Activated CD4-positive, alpha-beta T cell treated with anti-CD3 and anti-CD28 coated beads, Interleukin-2, Interleukin-4, amounts not matched to agents 100 ng/mL and 50 ng/mL, durations not matched to agents 16 hours and 8 hours (primary cell): ENCODE measurements around the gene TLCD5.

Experiments
- DNase-seq: peaks from one replicate; pipeline ENCODE4 v3.0.0-alpha.2; 2020; ENCODE audit warnings: low spot score

The TLCD5 gene

DNA sequence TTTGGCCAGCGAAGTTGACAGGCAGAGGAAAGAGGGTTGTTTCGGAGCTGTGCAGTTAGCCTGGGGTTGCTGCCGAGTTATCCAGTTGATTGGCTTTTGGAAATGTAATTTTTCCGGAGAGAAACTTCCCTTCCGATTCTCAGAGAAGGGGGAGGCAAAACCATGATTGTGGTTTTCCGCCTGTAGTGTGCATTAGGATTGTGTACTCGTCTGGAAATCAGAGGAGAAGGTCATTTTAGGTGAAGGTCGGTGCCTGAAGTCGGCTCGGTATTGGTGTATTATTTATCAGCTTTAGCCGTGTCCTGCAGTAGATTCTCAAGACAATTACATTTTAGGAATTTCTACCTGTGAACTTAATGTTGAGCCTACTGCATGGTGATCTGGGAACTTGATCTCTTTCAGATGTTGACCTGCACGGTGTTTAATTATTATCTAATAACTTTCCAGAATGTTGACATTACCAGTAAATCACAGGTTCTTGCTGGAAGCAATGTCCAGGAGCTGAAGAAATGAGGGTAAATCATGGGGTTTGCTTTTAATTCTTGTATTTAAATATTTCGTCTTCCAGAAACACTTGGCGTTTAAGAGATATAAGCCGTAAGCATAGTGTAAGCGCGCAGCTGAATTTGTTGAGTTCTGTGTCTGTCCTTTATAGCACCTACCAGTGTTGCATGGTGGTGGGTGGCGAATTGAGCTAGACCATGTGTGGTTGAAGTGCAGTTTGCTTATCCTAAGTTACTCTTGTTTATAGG is 12.4 kb downstream of the TLCD5 start:
- no peak for DNase-seq

DNA sequence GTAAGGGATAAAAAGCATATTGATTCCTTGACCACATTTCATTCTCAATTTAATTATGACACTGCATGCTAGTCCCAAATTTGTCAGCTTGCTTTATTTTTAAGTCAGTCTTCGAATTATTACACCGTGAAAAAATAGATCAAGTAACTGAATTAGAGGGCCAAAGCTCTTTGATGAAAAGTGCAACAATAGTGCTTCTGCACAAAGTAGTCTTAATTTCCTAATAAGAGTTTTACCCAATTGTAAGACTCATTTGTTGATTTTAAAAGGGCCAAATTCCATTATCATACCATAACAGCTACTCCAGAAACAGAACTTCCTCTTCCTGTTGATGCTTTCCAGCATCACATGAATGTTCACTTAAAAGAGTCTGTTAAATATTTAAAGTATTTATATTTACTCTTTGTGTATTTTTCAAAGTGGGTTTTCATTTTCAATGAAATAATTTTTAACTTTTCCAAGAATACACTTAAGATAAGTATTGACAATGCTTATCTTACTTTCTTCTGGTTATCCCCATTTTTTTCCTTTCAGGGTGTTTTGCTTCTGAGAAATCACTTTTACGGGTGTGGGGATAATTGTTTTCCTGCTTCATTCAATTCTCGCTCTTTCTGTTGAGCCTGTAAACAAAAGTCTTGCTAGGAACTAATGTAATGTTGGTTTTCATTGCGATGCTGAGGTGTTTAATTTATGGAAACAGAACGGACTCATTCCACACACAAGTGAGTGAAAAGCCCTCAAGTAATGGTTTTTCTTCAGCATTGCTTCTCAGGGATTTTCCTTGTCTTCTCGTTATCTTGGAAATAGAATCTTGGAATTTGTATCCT is 13.2 kb downstream of the TLCD5 start:
- DNase-seq, result no peak

DNA sequence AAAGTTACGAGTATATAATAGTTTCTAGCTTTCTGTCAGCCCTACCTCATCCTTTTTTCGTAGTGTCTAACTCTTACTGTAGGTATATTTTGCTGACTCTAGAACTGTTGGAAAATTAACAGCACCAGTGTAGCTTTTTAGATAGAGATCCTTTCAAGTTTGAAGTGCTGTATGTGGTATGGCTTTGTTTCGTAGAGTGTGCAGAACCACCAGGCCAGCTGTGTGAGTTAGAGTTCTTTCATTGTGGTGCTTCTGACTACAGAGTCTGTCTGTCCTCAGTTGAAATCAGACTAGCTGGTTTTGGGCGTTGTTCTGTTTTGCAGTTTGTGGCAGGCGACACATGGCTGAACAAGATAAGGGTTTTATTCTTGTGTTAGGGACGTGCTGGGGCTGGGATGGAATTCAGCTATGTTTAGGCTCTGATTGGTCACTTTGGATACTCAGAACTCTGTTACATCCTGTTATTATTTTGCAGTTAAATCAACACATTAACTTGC is 14.3 kb downstream of the TLCD5 start:
- no peak for DNase-seq

DNA sequence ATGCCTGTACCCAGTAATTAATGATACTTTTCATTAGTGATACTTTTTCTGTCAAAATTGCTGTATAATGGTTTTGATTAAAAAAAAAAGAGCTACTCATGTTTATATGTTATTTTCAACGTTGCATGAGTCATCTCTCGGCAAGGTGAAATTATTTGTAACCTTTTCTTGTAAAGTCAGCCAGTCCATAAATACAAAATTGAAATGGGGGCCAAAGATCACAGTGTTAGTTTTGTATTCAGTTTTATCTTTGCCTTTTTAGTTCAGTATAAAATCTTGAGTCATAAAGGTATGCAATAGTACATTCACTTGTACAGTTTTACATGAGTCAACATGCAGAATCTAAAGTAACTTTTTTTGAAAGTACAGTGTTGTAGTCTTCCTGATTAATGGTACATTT is 15.4 kb downstream of the TLCD5 start:
- DNase-seq, result no peak

DNA sequence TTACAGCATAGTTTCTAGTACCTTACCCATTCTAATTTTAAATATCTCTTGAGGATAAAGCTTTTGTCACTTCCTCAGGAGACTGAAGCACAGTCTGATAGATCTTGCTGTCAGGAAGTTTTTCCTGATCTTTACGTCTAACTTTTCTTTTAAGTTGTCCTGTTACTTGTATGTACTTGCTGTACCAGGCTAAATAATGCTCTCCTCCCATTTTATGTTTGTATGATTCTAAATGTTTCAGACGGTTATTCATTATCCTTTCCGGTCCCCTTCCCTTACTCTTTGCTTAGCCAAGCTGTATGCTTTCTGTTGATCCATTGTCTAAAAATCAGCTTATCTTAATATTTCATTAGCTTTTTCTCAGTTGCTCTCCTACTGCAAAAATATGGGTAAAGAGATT is 17.1 kb downstream of the TLCD5 start:
- no peak for DNase-seq

DNA sequence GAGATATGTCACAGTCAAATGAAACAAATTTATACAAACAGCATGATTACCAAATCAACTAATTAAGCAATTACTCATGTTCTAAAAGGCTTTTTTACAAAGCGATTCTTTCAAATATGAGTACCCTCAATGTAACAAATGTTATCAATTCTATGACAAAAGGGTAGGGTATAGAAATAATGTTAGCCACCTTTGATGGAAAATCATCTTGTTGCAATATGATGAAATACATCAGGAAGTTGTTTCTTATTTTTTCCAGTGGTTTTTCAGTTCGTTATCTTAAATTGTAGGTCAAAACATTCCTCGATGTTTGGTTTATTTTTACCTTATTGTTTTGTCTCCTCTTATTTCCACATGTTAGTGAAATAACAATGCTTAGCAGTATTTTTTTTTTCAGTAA is 17.6 kb downstream of the TLCD5 start:
- DNase-seq, result no peak

DNA sequence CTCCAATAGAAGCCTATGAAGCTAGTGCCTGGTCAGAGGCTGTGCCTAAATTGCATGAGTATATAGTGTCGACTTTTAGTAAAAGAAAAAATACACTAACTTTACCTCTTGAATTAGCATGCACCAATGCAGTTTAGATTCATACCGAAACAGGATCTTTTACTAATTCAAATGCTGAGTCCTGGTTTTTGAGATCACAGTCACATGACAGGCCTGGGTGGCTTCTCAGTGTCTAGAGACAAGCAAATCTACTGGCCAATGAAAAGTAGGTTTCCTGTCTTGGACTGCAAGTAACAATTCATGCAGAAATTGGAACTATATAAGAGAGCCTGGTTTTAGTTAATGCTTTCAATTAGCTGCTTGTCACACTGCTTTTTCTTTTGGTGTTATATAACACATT is 18.3 kb downstream of the TLCD5 start:
- DNase-seq, result peak; percentile 47

DNA sequence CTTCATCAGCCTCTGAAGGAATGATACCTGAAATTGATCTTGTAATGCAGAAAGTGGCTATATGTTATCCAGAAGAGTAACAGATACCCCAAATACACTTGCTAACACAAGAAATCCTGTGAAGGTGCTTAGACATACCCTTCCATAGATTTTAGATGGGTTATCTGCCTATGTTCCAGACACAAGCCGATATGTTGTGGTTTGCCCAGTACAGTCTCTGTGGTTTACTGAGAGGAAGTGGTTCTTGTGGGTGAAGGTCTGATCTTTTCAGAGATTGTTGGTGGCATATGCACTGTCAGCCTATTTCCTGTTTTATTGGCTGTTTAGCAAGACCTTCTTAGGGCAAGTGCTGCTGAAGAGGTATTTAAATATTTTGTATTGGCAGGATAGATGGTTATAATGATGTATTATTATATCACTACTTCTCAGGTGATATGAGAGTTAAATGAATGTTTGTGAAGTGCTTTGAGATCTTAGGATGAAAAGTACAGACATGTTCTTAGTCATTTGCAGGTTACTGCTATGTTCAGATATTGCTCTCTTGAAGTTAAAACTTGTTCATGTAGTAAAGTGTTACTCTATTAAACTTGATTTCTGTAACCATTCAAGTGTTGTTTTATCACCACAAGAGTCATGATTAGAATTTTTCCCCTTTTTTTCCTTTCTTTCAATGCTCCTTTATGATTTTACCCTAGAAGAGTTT is 19.4 kb downstream of the TLCD5 start:
- DNase-seq, result peak; percentile 87

DNA sequence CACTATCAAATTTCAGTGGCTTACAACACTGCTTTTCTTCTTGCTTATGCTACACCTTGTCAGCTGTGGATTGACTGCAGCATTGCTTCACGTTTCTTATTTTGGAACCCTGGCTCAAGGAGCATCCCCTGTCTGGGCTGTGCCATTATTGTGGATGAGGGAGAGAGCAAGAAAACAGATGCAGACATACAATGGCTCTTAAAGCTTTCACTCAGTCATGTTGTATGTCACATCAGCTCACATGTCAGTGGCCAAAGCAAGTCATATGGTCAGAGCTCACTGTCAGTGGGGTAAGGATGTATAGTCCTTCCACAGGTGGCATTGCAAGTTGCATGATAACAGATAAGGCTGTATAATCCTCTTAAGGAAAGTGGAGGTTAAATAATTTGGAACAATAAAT is 21.1 kb downstream of the TLCD5 start:
- no peak for DNase-seq

DNA sequence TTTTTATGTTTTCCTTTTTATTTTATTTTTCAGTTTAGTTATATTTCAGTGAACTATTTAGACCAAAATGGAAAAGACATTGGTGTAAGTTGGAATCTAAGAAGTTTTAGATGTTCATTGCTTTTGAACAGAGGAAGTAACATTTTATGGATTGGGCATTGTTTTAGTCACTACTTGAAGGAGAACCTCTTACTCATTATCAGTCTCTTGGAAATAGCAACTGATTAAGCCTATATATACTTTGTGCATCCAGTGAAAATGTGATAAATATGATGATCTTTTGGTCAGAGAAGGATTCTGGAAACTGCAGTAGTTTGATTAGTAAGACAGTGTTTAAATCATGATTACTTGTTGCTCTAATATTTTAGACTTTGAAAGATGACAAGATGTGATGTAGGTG is 25.5 kb downstream of the TLCD5 start:
- DNase-seq, result no peak

DNA sequence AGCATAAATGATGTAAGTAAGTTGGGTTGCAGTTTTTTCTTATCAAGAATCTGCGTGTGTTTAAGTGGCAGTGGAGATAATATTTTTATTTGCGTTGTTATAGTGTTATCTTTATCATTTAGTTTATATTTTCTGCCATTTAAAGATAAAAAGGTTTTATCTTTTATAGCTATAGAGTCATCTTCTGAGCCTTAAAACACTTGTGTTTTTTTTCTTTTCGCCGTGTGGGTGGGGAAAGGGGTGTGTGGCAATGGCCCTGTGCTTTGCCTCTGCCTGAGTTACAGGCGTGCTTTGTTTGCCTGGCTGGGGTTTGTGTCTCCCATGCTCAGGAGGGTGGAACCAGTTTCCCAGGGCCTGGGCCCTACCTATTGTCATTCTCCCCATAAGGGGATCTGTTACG is 27.3 kb downstream of the TLCD5 start:
- DNase-seq, result no peak

DNA sequence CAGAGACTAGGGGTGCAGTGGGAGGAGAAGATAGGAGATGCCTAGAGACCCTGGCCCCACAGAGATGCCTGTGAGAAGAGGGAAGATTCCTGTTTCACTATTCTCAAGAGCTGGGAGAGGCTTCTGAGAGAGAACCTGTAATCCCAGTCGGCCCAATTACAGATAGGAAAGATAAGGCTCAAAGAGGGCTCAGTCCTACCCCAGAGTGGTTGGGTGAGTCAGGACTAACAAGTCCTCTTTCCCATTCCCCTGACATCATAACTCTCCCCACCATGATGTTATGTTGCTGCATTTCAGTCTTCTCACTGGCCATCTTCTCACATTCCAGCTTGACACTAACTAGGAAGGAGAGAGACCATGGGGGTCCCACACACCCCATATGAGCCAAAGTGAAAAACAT is 29.0 kb downstream of the TLCD5 start:
- DNase-seq, result no peak

DNA sequence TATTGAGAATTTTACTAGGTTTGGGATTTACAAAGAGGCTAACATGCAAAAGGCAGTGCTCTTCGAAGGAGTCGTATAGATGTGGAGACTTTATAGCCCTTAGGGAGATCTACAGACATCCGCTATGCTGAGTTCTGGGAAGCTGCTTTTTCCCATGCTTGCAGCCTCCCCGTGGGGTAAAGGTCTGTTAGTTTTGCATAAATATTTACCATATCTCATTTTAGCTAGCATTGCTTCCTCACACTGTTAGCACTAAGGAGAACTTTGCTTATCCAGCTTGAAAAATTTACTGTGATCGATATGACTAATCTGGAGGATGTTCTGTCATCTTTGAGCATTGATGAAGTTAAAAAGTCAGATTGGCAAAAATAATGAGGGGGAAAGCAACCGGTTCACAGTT is 29.7 kb downstream of the TLCD5 start:
- no peak for DNase-seq

DNA sequence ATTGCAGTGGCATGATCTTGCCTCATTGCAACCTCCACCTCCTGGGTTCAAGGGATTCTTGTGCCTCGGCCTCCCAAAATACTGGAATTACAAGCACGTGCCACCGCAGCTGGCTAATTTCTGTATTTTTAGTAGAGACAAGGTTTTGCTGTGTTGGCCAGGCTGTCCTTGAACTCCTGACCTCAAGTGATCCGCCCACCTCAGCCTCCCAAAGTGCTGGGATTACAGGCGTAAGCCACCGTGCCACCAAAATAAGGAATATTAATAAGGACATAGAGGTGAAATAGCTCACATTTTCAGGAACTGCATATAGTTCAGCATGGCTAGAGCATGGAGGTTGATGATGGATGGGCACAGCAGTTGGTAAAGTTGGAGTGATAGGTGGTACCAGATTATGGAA is 32.5 kb downstream of the TLCD5 start:
- DNase-seq, result no peak

DNA sequence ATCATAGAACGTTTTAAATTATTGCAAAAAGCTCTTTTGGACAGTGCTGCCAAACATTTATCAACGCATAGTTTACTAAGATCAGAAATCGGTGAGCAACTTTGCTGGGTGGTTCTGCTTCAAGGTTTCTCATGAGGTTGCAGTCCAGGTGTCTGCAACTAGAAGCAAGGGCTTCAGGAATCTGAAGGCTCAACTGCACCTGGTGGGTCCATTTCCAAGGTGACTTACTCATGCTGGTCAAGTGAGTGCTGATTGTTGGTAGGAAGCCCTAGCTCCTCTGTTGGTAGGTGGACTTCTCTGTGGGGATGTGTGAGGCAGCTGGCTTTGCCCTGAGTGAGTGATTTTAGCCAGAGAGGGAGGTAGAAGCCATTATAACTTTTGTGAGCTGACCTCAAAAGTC is 33.6 kb downstream of the TLCD5 start:
- no peak for DNase-seq

DNA sequence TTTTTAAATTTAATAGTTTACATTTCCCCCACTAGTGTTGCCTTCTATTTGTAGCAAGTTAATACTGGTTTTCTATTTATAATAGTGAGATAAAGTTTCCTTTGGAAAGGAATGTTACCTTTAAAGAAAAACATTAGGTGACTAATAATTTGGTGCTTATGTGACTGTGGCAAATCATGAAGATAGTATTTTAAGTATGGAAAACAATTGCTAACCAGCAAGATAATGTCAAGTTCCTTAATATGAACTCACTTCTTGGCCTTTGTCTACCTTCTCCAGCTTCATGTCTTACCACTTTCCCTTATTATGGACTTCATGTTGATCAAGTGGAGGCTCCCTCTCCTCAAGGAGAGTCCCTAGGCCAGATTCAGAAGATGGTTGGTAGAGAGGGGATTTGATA is 38.3 kb downstream of the TLCD5 start:
- no peak for DNase-seq

DNA sequence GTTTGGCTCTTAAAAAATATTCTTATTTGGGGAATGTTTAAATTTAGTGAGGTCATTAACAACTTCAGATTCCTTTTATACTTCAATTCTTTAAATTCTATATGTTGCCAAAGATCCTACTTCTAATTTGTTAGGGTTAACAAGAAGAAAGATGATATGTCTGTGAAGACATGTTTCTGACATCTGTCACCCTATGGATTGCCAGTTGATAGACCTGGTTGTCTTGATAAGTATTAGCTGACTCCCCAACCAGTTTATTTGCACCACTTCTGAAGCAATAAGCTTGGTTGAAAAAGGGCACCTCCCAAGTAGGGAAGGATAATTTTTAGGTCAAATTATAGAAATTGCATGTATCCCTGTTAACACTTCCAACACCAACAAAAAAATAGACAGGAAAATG is 40.4 kb downstream of the TLCD5 start:
- no peak for DNase-seq

DNA sequence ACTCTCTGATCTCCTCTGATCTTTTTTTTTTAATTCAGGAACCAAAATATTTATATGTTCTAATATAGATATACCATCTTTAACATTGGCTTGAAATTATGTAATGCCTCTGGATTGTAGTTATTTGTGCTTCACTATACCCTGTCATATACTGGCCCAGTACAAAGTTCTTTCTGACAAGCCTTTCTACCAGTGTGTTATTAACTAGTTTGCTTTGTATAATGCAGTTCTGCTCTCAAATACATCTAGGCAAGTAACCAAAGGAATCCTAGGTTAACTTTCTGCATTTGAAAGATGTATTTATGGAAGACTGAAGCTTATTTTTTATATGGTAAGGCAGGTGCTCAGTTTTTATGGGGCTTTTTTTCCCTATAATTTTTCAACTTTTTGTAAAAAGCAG is 47.2 kb downstream of the TLCD5 start:
- DNase-seq, result no peak

DNA sequence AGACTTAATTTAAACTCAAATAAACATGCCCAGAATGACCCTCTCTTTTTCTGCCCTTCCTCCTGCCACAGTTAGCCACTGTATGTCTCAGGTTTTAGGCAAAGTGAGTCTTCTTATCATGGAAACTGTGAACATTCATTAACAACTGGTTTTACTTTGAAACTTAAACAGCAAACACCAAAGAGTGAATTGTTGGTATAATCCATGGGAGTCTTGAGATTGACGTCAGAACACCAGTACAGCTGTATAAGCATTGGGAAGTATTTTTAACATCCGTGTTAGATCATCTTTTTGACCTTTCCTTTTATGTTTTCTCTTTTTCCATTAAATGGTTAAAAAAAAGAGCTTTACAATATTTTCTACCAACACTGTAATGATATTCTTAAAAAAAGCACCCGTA is 50.0 kb downstream of the TLCD5 start:
- DNase-seq, result no peak

DNA sequence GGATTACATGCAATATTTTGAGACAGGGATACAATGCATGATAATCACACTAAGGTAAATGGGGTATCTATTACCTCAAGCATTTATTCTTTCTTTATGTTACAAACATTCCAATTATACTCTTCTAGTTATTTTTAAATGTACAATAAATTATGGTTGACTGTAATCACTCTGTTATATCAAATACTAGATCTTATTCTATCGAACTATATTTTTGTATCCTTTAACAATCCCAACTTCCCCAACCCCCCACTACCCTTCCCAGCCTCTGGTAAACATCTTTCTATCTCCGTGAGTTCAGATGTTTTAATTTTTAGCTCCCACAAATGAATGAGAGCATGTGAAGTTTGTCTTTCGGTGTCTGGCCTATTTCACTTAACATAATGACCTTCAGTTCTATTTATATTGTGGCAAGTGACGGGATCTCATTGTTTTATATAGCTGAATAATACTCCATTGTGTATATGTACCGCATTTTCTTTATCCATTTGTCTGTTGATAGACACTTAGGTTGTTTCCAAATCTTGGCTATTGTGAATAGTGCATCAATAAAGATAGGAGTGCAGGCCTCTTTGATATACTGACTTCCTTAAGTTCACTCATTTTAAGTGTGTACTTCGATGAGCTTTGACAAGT is 51.6 kb downstream of the TLCD5 start:
- DNase-seq, result no peak

DNA sequence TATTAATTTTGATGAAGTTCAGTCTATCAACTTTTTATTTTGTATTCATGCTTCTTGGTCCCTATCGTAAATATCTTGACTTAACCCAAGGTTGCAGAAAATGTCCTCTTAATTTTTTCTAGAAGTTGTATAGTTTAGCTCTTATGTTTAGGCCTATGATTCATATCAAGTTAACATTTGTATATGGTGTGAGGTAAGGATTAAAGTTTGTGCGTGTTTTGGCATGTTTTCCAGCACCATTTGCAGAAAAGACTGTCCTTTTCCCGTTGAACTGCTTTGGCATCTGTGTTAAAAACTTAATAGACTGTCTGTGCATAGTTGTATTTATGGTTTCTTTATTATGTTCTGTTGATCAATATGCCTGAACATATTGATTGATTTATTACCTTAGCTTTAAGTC is 53.4 kb downstream of the TLCD5 start:
- no peak for DNase-seq

DNA sequence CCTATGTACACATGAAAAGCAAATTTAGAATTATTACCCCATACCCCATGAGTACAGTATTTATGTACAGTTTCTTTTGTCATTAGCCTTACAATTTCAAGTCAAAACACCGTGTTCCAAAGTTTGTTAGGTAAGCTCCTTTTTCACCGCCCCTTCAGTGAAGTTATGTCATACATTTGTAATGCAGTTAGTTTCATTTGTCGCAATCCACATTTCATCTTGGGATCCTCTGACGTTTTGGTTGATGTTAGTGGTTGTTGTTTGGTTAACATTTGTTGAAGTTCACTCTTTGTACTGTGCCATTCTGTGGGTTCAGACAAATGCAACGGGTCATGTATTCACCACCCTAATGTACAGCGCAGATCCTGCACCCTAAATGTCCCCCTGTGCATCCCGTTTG is 56.3 kb downstream of the TLCD5 start:
- no peak for DNase-seq
